Osteoblast (primary cell): ENCODE measurements around the gene CNNM3. TPM values are rescaled to one million over a fixed set of nuclear protein-coding genes. Genes with fewer than 3 reads are reported as not detected.

ENCODE experiments used
- DNase-seq: peaks from one replicate; pipeline ENCODE4 v3.0.0; 2011; ENCODE audit warnings: low spot score, mixed read lengths; ENCODE audit not compliant: insufficient read length; ENCODE audit errors: missing footprints
- H2AFZ ChIP-seq: 2 replicates; pipeline ENCODE4 v1.6.0; 2011; ENCODE audit warnings: mild to moderate bottlenecking, low read length
- H3K27ac ChIP-seq: 2 replicates; pipeline ENCODE4 v1.5.1; 2011; ENCODE audit warnings: mild to moderate bottlenecking, low read depth, low read length, moderate library complexity
- H3K27me3 ChIP-seq: 2 replicates; pipeline ENCODE4 v1.6.0; 2012; ENCODE audit warnings: mild to moderate bottlenecking, control low read depth, inconsistent platforms, low read length, moderate library complexity; ENCODE audit not compliant: insufficient read depth
- H3K36me3 ChIP-seq: 2 replicates; pipeline ENCODE4 v1.5.1; 2011; ENCODE audit warnings: mild to moderate bottlenecking, low read length, control low read depth, moderate library complexity; ENCODE audit not compliant: insufficient read depth
- H3K4me1 ChIP-seq: 2 replicates; pipeline ENCODE4 v1.5.1; 2011; ENCODE audit warnings: mild to moderate bottlenecking, low read length, control low read depth, moderate library complexity; ENCODE audit not compliant: insufficient read depth
- H3K4me2 ChIP-seq: 2 replicates; pipeline ENCODE4 v1.6.0; 2011; ENCODE audit warnings: mild to moderate bottlenecking, low read length; ENCODE audit not compliant: insufficient read depth
- H3K4me3 ChIP-seq: fragments of 200-600 bp; sonication (generic); 3 replicates; pipeline ENCODE4 v1.5.1; 2012; ENCODE audit warnings: mild to moderate bottlenecking, low read length, inconsistent platforms; ENCODE audit not compliant: insufficient read depth
- H3K79me2 ChIP-seq: 2 replicates; pipeline ENCODE4 v1.6.0; 2012; ENCODE audit warnings: mild to moderate bottlenecking, low read length, control low read depth, inconsistent platforms; ENCODE audit not compliant: insufficient read depth
- H3K9me3 ChIP-seq: 2 replicates; pipeline ENCODE4 v1.5.1; 2011; ENCODE audit warnings: low read depth, low read length, control low read depth
- H4K20me1 ChIP-seq: 2 replicates; pipeline ENCODE4 v1.6.0; 2012; ENCODE audit warnings: mild to moderate bottlenecking, low read length, control low read depth; ENCODE audit not compliant: insufficient read depth
- CTCF ChIP-seq: IDR thresholded peaks from 2 replicates; pipeline ENCODE4 v1.5.1; 2011; ENCODE audit warnings: mild to moderate bottlenecking, low read depth, low read length, moderate library complexity; ENCODE audit errors: extremely low read depth
- total RNA-seq: library from RNA; depleted of rRNA; stranded (reverse); fragments of >200 nt; gene quantifications from 2 replicates; pipeline ENCODE4 v1.2.3, GENCODE V29; 2012

The CNNM3 gene
- total RNA-seq, 1 donor: 8.7 TPM

GRCh38 chr2:96815326-96816126 lies 542 bp upstream of the CNNM3 start:
- Histone ChIP-seq H3K4me3 (peak overlapping the region; percentile 82), H2AFZ (peak overlapping the region; percentile 93), H3K79me2 (peaks cover 13% of the 10 kb centered on the region), H3K27me3 (no peaks in the 10 kb centered on the region), H4K20me1 (peaks cover 29% of the 10 kb centered on the region), H3K9me3 (no peaks in the 10 kb centered on the region), H3K4me2 (peak overlapping the region; percentile 99), H3K4me1 (peaks cover 24% of the 10 kb centered on the region), H3K36me3 (no peaks in the 10 kb centered on the region), H3K27ac (peak overlapping the region; percentile 19)
- DNase-seq: peak; percentile 95
- no peak for TF ChIP-seq CTCF

- Histone ChIP-seq H2AFZ (peak overlapping the region; percentile 47), H3K27ac (no peak overlapping the region), H3K79me2 (peaks cover 13% of the 10 kb centered on the region), H3K27me3 (no peaks in the 10 kb centered on the region), H3K4me3 (peak overlapping the region; percentile 82), H4K20me1 (peaks cover 38% of the 10 kb centered on the region), H3K4me1 (peaks cover 19% of the 10 kb centered on the region), H3K4me2 (peak overlapping the region; percentile 93), H3K36me3 (no peaks in the 10 kb centered on the region), H3K9me3 (no peaks in the 10 kb centered on the region)
- no peak for TF ChIP-seq CTCF
- no peak for DNase-seq
Measured at GRCh38 chr2:96816836-96817702, 1.0 kb downstream of the CNNM3 start.

- Histone ChIP-seq H3K4me2 (peak overlapping the region; percentile 93), H3K27ac (no peak overlapping the region), H3K9me3 (no peaks in the 10 kb centered on the region), H3K27me3 (no peaks in the 10 kb centered on the region), H3K4me3 (no peak overlapping the region), H2AFZ (no peak overlapping the region), H4K20me1 (peaks cover 38% of the 10 kb centered on the region), H3K79me2 (peaks cover 13% of the 10 kb centered on the region), H3K4me1 (peaks cover 17% of the 10 kb centered on the region), H3K36me3 (no peaks in the 10 kb centered on the region)
- TF ChIP-seq CTCF: no peak
- no peak for DNase-seq
Measured at GRCh38 chr2:96817882-96818281, 1.8 kb downstream of the CNNM3 start.
